ENCODE results near the gene ATG4B.
"Not testable (repeated sequence)": the region's sequence is repeated elsewhere in the genome, so short reads cannot be mapped to it uniquely, and the experiment has no call there.

Gene ATG4B

DNA sequence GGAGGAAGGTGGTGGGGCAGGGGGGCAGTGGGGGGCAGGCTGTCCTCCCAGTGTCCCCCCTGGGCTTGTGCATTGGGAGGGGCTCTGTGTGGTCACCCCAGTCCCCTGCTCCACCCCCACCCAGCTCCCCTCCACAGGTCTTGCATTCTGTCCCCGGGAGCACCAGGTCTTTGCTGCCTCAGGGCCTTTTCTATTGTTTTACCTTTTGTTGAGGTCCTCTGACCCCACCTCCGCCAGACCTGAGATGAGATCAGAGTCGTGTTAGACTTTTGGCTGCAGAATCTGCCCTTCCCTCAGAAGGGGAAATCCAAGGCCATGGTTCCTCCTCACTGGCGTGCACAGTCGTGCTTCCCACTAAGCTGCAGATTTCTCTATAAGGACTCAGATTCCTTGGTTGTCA is 20.8 kb downstream of the ATG4B start:
- POLR2A ChIA-PET, result no interaction called here

GRCh38 chr2:241659150-241659739 is 21.8 kb downstream of the ATG4B start:
- POLR2A ChIA-PET, result interaction anchor here (0.5 kb wide), 1 partner anchor 12 kb away, joined by 3 read pairs; no protein-coding TSS in a partner anchor
- DNase-seq (ENCODE audit: low read depth, low spot score), result no peak
- peak; percentile 74 for TF ChIP-seq CTCF (IDR thresholded peaks at IDR 0.05; ENCODE audit: insufficient read depth, low read length, missing control alignments)
- CTCF ChIA-PET, result interaction anchor here (0.6 to 2.5 kb wide), 37 partner anchors 8 to 808 kb away, joined by 3 to 24 read pairs (median 4); partner anchors contain the start of genes ATG4B, D2HGDH and THAP4
- H3K4me3 ChIP-seq (ENCODE audit: low read depth, low read length), result no peak overlapping the region

More for the DNA sequence above, 20.8 kb downstream of the ATG4B start:
- no peak overlapping the region for H3K4me3 ChIP-seq (ENCODE audit: low read depth, low read length)
- no peak for DNase-seq (ENCODE audit: low read depth, low spot score)
- no peak for TF ChIP-seq CTCF (IDR thresholded peaks at IDR 0.05; ENCODE audit: insufficient read depth, low read length, missing control alignments)
- CTCF ChIA-PET, result interaction anchor here (0.7 to 2.5 kb wide), 26 partner anchors 8 to 807 kb away, joined by 3 to 24 read pairs (median 5); partner anchors contain the start of genes ATG4B, D2HGDH and THAP4

- H3K4me3 ChIP-seq (ENCODE audit: low read depth, low read length), result no peak overlapping the region
- POLR2A ChIA-PET, result no interaction called here
- no peak for TF ChIP-seq CTCF (IDR thresholded peaks at IDR 0.05; ENCODE audit: insufficient read depth, low read length, missing control alignments)
- DNase-seq (ENCODE audit: low read depth, low spot score), result no peak
- CTCF ChIA-PET, result interaction anchor here (1.1 to 2.0 kb wide), 4 partner anchors 9 to 810 kb away, joined by 3 to 12 read pairs (median 3); no protein-coding TSS in a partner anchor
Measured at GRCh38 chr2:241660593-241661213, 23.2 kb downstream of the ATG4B start.

- POLR2A ChIA-PET; DNase-seq (ENCODE audit: low read depth, low spot score); H3K4me3 ChIP-seq (ENCODE audit: low read depth, low read length): not testable (repeated sequence)
- CTCF ChIA-PET, result interaction anchor here (0.8 to 0.9 kb wide), 2 partner anchors 70 to 71 kb away, joined by 3 to 4 read pairs; no protein-coding TSS in a partner anchor
Measured at GRCh38 chr2:241662731-241663130, 25.2 kb downstream of the ATG4B start.

DNA sequence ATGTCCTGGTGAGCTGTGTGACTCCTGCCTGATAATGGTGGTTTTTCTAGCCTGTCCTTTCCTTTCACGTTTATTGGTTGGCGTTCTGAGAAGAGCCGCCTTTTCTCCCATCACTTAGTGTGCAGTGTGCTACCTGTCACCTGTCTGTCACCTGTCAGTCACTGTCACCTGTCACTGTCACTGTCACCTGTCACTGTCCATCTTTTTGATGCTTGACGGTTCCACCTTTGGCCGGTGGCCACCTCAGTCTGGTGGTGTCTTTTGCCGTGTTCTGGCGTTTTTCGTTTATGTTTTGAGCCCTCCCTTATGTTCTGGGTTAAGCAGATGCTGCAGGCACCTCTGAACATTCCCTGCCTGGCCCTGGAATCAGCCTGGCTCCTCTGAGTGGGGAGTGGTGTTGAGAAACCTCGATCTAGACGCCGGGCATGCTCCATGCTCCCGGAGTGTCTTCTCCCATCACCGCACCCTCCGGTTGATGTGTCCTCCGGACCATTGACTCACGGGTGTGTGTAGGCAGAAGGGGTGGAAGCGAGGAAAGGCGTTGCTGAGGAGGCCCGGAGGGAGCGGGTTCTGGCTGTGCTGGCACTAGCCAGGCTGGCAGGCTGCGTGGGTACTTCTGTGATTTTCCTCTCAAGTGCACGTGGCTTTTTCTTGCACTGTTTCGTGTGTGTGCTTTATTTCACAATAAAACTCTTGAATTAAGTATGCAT is 28.4 kb downstream of the ATG4B start:
- no peak for TF ChIP-seq CTCF (IDR thresholded peaks at IDR 0.05; ENCODE audit: insufficient read depth, low read length, missing control alignments)
- no peak for DNase-seq (ENCODE audit: low read depth, low spot score)
- CTCF ChIA-PET, result interaction anchor here (0.6 to 2.2 kb wide), 14 partner anchors 9 to 359 kb away, joined by 3 to 17 read pairs (median 6); partner anchors contain the start of gene D2HGDH
- no peak overlapping the region for H3K4me3 ChIP-seq (ENCODE audit: low read depth, low read length)
- POLR2A ChIA-PET, result no interaction called here

- no peak overlapping the region for H3K4me3 ChIP-seq (ENCODE audit: low read depth, low read length)
- DNase-seq (ENCODE audit: low read depth, low spot score), result no peak
- ChIA-PET POLR2A (no interaction called here), CTCF (interaction anchor here (1.2 to 1.7 kb wide), 2 partner anchors 14 to 67 kb away, joined by 3 to 4 read pairs; partner anchors contain the start of gene D2HGDH)
- no peak for TF ChIP-seq CTCF (IDR thresholded peaks at IDR 0.05; ENCODE audit: insufficient read depth, low read length, missing control alignments)
Measured at GRCh38 chr2:241666627-241667400, 29.3 kb downstream of the ATG4B start.
